Suppressor macrophage treated with lipopolysaccharide for 1 hour (primary cell): ENCODE measurements around the gene AXL.
A peak's percentile ranks its signal among the peaks of the same experiment; 100 is the strongest.

Source experiments
- DNase-seq, 3 donors: peaks; one replicate each; pipeline ENCODE4 v3.0.0-alpha.2; 2020 to 2022

The AXL gene

DNA sequence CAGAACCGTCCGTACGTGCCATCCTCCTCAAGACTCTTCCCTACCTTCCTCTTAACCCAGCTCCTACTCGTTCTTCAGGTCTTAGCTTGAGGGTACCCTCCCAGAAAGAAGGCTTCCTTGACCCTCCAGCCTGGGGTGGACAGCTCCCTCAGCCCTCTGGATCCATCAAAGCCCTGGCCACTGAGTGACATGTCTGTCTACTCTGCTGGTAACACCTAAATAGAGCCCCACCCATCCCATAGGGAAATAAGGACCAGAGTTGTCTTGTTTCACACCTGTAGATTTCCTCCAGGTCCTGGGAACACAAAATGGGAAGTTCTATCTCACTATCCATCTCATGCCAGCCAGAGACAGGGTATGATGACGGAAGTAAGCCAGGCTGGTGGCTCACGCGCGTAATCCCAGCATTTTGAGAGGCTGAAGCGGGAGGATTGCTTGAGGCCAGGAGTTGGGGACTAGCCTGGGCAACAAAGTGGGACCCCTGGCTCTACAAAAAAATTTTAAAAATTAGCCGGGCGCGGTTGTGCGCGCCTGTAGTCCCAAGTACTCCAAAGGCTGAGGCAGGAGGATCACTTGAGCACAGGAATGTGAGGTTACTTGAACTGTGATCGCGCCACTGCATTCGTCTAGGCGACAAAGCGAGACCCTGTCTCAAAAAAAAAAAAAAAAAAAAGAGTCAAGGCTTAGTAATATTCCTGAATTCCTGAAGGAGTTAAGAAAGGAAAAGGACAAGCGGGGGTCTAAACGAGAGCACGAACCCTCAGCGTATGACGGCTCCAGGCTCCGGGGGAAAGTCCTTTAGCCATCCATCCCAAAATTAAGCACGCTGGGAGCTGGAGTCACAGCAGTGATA is 90.4 kb downstream of the AXL start:
- peak; percentile 52 to 63 (median 59) for DNase-seq

DNA sequence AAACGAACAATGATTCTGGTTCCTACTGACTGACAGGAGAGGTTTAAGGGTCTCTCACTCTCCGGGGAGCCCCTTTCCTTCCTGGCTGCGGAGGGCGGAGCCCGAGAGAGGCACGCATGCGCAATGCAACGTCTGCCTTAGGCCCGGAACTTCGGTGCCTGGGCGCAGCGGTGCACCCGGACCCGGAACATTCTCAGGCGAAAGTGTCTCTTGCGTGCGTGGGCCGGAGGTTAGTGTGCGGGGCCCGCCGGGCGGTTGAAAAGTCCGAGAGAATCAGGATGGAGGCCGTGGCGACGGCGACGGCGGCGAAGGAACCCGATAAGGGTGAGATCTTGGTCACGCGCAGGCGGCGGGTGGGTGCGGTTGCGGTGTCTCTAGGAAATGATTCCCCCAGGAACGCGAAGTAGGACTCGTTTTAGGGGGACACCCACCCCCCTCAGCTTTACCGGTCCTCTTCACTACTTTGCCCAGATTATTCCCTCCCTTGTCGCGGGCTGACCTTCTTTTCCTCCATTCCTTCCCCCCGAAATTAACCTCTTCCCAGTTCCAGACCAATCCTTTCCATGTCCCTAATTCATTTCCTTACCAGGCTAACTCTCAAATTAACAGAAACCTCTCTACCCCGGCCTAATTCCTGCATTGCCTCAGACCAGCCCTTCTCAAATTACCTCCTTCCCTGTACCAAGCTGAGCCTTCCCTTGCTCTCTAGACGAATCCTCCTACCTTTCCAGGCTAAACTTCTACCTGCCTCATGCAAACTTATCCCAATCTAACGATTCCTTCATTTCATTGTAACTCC is 91.2 kb downstream of the AXL start, which contains the start of gene CCDC97:
Gene CCDC97, plus strand, starts transcription at position 140 of the 799 bp plus-strand sequence. Its CDS starts 139 bp downstream, at position 279.
- peak; percentile 90 to 94 (median 93) for DNase-seq

DNA sequence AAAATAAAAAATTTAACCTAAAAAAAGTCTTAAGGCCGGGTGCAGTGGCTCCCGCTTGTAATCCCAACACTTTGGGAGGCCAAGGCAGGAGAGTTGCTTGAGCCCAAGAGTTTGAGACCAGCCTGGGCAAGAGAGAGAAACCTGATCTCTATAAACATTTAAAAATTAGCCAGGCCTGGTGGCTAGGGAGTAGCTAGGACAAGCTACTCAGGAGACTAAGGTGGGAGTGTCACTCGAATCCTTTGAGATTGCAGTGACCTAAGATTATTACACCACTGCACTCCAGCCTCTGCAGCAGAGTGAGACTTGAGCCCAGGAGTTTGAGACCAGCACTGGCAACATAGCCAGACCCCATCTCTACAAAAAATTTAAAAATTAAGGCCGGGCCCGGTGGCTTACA is 92.0 kb downstream of the AXL start:
- DNase-seq, result no peak
